Calu3 (cell line): ENCODE data around the gene COX14. TPM values are rescaled to one million over a fixed set of nuclear protein-coding genes. Genes with fewer than 3 reads are reported as not detected.

Experiments
- BruUV-seq: library from RNA; stranded (reverse); fragments of 400-500 nt; replicated peaks from 2 replicates; lab custom pipeline; 2021; lab: Mats Ljungman, UMichigan
- CTCF ChIA-PET: fragments of 300-600 bp; sonication (Branson Sonifier 250); formaldehyde crosslinking; loops from one replicate; lab custom pipeline; 2022; ENCODE audit warnings: antibody characterized with exemption; lab: Charles Lee
- DNase-seq: peaks from one replicate; pipeline ENCODE4 v3.0.0; 2022
- H3K27ac Mint-ChIP-seq: one replicate; pipeline ENCODE4 v1.8.0; 2022; ENCODE audit warnings: mixed read lengths; ENCODE audit not compliant: unreplicated experiment
- H3K27me3 Mint-ChIP-seq: one replicate; pipeline ENCODE4 v1.8.0; 2022; ENCODE audit warnings: mixed read lengths; ENCODE audit not compliant: unreplicated experiment
- H3K36me3 Mint-ChIP-seq: one replicate; pipeline ENCODE4 v1.8.0; 2022; ENCODE audit warnings: mild to moderate bottlenecking, moderate library complexity, mixed read lengths; ENCODE audit not compliant: insufficient read depth, unreplicated experiment
- H3K4me1 Mint-ChIP-seq: one replicate; pipeline ENCODE4 v1.8.0; 2022; ENCODE audit warnings: mild to moderate bottlenecking, low read depth, mixed read lengths; ENCODE audit not compliant: unreplicated experiment
- H3K4me3 Mint-ChIP-seq: one replicate; pipeline ENCODE4 v1.8.0; 2022; ENCODE audit warnings: mild to moderate bottlenecking, low read depth, moderate library complexity, mixed read lengths; ENCODE audit not compliant: unreplicated experiment
- H3K9me3 Mint-ChIP-seq: one replicate; pipeline ENCODE4 v1.8.0; 2022; ENCODE audit warnings: low read depth, mixed read lengths; ENCODE audit not compliant: unreplicated experiment
- CTCF ChIP-seq: fragments of 200-600 bp; IDR thresholded peaks from one replicate; pipeline ENCODE4 v1.8.0; 2022; ENCODE audit warnings: antibody characterized with exemption; ENCODE audit not compliant: unreplicated experiment
- intact Hi-C: fragments of 100-400 bp; cut with micrococcal nuclease; formaldehyde crosslinking; loops from one replicate; pipeline ENCODE4 v1.10.0; 2022; ENCODE audit not compliant: unreplicated experiment
- total RNA-seq: library from RNA; stranded (reverse); gene quantifications from 2 replicates; pipeline ENCODE4 v1.2.3, GENCODE V29; 2022

Gene COX14
- total RNA-seq, 1 experiment from 2014 or later, result 37.1 TPM

DNA sequence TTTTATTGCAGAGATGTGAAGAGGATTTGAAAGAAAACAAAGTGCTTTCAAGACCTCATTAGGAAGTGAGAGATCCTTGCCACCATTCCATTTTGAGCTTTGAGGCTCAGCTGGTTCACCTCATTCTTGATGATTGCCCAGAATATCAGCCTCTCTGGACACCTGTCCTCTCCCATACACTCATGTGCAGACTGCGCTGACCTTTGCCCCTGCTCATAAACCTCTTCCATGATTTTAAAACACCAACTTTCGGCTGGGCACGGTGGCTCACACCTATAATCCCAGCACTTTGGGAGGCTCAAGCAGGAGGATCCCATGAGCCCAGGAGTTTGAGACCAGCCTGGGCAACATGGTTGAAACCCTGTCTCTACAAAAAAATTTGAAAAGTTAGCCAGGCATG lies 8.9 kb downstream of the COX14 start:
- intact Hi-C loops, result no loop called here
- peaks cover 15% of the 10 kb centered on the region for H3K36me3 Mint-ChIP-seq
- H3K4me1 Mint-ChIP-seq, result no peaks in the 10 kb centered on the region
- no TSS peak for BruUV-seq
- H3K27me3 Mint-ChIP-seq, result no peaks in the 10 kb centered on the region
- CTCF ChIA-PET, result no interaction called here
- no peak for TF ChIP-seq CTCF
- no peak for DNase-seq
- no peak overlapping the region for H3K4me3 Mint-ChIP-seq
- no peaks in the 10 kb centered on the region for H3K9me3 Mint-ChIP-seq
- no peak overlapping the region for H3K27ac Mint-ChIP-seq

DNA sequence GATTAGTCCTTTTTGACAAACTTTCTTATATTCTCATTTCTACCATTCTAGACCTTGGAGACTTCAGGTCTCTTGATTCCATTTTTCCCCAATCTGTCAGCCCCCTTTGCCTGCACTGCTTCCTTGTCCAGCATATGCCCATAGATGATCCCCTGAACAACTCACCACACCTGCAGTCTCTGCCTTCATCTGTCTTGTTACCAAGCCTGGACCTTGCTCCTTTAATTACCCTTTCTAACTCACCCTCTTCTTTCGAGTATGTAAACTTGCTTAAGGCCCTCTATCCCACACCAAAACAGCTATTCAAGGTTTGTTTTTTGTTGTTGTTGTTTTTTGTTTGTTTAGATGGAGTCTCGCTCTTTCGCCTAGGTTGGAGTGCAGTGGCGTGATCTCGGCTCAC lies 9.6 kb downstream of the COX14 start:
- intact Hi-C loops, result no loop called here
- Mint-ChIP-seq H3K4me1 (no peaks in the 10 kb centered on the region), H3K4me3 (no peak overlapping the region), H3K27me3 (no peaks in the 10 kb centered on the region), H3K27ac (no peak overlapping the region), H3K9me3 (no peaks in the 10 kb centered on the region), H3K36me3 (peaks cover 16% of the 10 kb centered on the region)
- CTCF ChIA-PET, result no interaction called here
- no peak for DNase-seq
- BruUV-seq, result no TSS peak
- no peak for TF ChIP-seq CTCF

DNA sequence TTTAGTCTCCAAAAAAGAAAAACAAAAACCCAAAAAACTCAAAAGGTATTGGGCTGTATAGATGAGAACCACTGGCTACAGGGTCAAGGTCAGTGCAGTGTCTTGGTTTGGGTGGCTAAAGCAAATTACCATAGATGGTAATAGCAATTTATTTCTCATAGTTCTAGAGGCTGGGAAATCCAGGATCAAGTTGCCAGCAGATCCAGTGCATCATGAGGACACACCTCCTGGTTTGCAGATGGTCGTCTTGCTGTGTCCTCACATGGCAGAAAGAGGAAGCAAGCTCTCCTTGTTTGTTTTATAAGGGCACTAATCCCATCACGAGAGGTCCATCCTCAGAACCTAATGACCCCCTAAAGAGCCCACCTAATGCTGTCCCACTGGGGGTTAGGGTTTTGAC lies 11.2 kb downstream of the COX14 start:
- Mint-ChIP-seq H3K27ac (no peak overlapping the region), H3K27me3 (no peaks in the 10 kb centered on the region), H3K4me3 (no peak overlapping the region), H3K9me3 (no peaks in the 10 kb centered on the region), H3K36me3 (peaks cover 24% of the 10 kb centered on the region), H3K4me1 (no peaks in the 10 kb centered on the region)
- BruUV-seq, result no TSS peak
- CTCF ChIA-PET, result no interaction called here
- DNase-seq, result no peak
- intact Hi-C loops, result no loop called here
- TF ChIP-seq CTCF, result no peak

DNA sequence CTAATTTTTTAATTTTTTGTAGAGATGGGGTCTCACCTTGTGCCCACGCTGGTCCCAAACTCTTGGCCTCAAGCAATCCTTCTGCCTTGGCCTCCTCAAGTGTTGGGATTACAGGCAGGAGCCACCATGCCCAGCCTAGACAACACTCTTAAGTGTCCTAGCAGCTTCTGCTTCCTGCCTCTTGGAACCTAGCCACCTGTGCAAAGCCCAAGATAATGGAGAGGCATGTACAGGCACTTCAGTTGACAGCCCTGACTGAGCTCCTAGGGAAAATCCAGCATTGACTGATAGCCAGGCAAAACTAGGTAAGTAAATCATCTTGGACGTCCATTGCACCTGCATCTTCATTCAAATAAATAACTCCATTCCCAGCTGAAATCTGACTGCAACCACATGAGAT lies 15.5 kb downstream of the COX14 start:
- no peak overlapping the region for H3K27ac Mint-ChIP-seq

More for the DNA sequence above, 15.5 kb downstream of the COX14 start:
- TF ChIP-seq CTCF, result no peak
- no peaks in the 10 kb centered on the region for H3K9me3 Mint-ChIP-seq
- H3K36me3 Mint-ChIP-seq, result peaks cover 28% of the 10 kb centered on the region
- no TSS peak for BruUV-seq
- H3K27me3 Mint-ChIP-seq, result no peaks in the 10 kb centered on the region
- intact Hi-C loops, result no loop called here
- CTCF ChIA-PET, result interaction anchor here (0.6 to 1.4 kb wide), 2 partner anchors 15 to 75 kb away, joined by 4 read pairs; partner anchors contain the start of gene COX14
- DNase-seq, result no peak
- H3K4me3 Mint-ChIP-seq, result no peak overlapping the region
- no peaks in the 10 kb centered on the region for H3K4me1 Mint-ChIP-seq
